Cardiac atrium fibroblast (primary cell): ENCODE results near the gene RBFA. TPM values are rescaled to one million over a fixed set of nuclear protein-coding genes. Genes with fewer than 3 reads are reported as not detected.

Experiments
- total RNA-seq: library from RNA; depleted of rRNA; stranded (reverse); fragments of >200 nt; gene quantifications from 2 replicates; pipeline ENCODE4 v1.2.3, GENCODE V29; 2015

Gene RBFA
- total RNA-seq: 24.9 and 28.0 TPM in 2 replicates

DNA sequence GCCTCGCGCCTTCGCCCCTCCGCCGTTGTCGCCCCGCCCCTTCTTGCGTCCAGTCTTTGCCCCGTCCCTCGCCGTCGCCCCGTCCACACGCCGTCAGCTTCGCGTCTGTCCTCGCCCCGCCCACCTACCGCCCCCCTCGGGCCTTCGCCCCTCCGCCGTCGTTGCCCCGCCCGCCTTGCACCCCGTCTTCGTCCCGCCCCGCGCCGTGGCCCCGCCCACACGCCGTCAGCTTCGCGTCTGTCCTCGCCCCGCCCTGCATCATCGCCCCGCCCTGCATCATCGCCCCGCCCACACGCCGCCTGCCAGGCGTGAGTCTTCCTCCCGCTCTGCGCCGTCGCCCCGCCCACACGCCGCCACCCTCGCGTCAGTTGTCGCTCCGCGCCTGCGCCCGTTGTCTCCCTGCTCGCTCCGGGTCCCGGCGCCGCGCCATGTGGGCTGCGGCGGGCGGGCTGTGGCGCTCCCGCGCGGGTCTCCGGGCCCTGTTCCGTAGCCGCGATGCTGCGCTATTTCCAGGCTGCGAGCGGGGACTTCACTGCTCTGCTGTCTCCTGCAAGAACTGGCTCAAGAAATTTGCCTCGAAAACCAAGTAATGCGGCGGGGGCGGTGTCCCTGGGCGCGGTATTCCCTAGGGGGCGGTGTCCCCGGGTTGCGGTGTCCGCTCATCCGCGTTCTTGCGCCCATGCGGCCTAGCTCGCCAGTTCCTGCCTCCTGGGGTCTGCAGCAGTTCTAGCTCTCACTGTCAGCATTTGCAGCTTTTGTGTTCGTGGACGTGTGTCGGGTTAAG, at the start of gene RBFA:
Gene RBFA (plus strand): TSS at position 367 of the 784 bp plus-strand sequence. CDS start 62 bp downstream, at position 429.

GRCh38 chr18:79988451-79989194, 45.6 kb upstream of the RBFA start, which contains the start of gene TXNL4A:
Gene TXNL4A, minus strand, starts transcription at chr18:79988563. Its CDS starts 171 bp downstream, at chr18:79988392.

Other genes with a start within 250 kb of the RBFA start
- 2.3 and 9.7 TPM in 2 replicates for gene KCNG2, start 236.5 kb upstream of the RBFA start, total RNA-seq
- gene SLC66A2, start 82.8 kb upstream of the RBFA start, total RNA-seq: 36.8 and 45.0 TPM in 2 replicates
- gene HSBP1L1, start 69.8 kb upstream of the RBFA start, total RNA-seq: 4.7 and 19.1 TPM in 2 replicates
- 59.2 and 65.4 TPM in 2 replicates for gene TXNL4A, start 45.9 kb upstream of the RBFA start, total RNA-seq
- gene ADNP2, start 74.8 kb downstream of the RBFA start, total RNA-seq: 9.6 and 10.3 TPM in 2 replicates
- gene PARD6G, start 213.1 kb downstream of the RBFA start, total RNA-seq: 1.1 and 2.1 TPM in 2 replicates